Activated CD4-positive, CD25-positive, alpha-beta regulatory T cell treated with anti-CD3 and anti-CD28 coated beads, Interleukin-2, amount 50 U/mL, for 24 hours (primary cell): Measurements from ENCODE around the gene GRIA4.
A peak's percentile ranks its signal among the peaks of the same experiment; 100 is the strongest.

Experiments
- ATAC-seq, 2 donors: fragments of 150-1000 bp; cut with Tn5 transposase; one replicate each; pipeline ENCODE4 v1.10.0; 2021; ENCODE audit warnings: mild to moderate bottlenecking in 1 of 2, moderate library complexity in 1 of 2

GRIA4 gene

DNA sequence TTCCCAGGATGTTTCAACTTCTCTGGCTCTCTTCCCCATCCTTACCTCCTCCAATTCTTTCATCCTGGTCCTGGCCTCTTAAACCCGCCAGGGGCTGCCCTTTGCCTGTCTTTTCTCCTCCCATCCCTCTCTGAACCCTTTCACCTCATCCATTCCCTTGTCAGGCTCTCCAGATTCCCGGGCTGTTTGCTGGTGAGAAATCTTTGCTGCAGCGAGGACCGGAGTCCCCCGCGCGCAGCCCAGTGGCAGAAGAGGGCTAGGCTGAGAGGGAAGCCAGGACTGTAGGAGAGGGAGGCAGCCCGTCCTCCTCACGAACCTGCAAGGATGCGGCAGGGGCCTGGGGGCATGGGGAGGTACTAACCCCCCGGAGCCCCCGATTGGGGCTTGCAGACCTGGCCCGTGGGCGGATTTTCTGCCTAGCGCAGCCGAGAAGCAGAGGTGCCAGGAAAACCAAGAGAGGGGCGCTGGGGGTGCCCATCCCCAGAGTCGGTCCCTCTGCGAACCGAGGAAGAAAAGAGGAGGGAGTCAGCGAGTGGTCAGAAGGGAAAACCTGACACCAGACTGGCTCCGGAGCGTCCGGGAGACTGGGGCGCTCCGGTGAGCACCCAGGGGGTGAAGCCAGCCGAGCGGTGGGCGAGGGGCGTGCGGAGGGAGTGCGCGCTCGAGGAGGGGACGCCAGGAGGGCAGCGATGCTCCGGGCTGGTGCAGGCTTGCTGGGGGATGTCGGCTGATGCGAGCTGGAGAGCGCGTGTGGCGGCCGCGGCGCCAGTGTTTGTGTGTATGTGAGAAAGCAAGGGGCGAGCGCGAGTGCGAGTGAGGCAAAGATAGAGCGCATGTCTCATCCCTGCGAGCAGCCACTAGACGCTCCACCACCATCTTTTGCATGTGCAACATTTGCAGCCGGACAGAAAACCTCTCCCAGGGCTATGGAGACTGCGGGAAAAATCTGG lies at the start of gene GRIA4:
Gene GRIA4, plus strand, starts transcription at position 242 of the 950 bp plus-strand sequence. CDS start 925 bp downstream, outside the sequence.
- ATAC-seq = peak; percentile 29 to 30

DNA sequence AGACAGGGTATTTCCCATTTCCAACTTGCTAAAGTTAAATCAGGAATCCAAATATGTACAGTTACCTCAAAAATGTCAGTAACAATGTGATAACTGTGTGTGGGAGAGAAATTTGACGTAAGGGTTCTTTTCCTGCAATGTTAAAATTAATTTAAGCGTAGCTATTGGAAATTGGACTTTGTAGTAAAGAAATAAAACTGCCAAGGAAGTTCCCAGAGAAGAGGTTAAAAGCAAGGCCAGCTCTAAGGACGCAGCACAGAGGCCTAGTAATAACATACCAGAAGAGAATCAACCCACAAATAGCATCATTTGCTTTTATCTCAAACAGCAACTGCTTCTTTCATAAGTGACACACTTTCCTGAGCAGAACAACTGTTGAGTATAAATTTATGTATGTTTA lies 36.8 kb upstream of the GRIA4 start:
- no peak for ATAC-seq

DNA sequence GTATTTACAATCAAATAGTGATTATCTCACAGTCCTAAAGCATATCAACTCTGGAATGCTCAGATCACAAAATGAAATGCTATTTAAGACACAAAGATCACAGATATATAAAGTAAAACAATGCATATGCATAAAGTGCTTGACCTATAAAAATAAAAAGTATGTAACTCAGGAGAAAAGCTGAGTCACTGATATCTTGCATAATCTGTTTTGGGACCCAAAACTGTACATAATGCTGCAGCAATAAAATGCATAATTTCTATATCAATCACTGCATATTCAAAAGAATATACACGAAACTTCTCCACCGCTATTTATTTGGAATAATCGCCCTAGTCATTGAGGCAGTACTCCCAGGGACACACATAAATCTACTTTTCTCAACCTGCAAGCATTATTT lies 34.9 kb upstream of the GRIA4 start:
- ATAC-seq = no peak

DNA sequence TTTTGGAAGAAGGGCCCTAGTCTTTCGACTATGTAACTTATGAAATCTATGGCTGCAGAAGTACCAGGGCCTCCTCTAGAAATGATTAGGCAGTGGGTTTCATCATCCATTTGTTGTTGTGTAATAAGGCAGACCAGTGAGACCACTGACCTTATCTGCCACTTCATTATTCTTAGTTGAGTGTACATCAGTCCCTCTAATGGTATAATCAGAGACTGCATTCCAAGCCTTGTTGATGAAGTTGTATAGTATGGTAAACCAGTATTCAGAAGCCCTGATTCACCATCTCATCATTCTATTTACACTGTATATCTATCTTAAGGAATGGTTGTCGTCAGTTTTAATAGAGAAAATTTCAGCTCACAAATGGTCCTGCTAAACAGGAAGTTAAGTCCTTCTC lies 32.2 kb upstream of the GRIA4 start:
- ATAC-seq = no peak

DNA sequence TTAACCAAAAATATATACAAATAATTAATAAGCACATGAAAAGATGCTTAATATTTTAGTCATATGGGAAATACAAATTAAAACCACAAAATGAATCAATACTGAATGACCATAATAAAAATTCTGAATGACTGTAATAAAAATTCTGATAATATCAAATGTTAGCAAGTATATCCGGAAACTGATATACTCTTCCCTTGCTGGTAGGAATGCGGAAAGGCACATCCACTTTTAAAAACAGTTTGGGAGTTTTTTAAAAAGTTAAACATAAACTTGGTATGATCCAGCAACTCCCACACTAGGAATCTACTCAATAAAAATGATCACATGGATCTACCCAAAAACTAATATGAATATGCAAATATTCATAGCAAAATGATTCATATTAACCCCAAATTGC lies 30.8 kb upstream of the GRIA4 start:
- ATAC-seq = no peak

DNA sequence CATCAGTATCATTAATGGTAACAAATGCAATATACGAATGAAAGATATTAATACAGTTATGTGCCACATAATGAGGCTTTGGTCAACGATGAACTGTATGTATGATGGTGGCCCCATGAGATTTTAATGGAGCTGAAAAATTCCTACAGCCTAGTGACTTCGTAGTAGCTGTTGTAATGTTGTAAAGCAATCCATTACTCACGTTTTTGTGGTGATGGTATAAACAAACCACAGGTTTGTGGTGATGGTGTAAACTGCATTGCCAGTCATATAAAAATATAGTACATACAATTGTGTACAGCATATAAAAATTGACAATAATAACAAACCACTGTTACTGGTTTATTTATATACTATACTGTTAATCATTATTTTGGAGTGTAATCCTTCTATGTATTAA lies 27.4 kb upstream of the GRIA4 start:
- ATAC-seq = no peak

DNA sequence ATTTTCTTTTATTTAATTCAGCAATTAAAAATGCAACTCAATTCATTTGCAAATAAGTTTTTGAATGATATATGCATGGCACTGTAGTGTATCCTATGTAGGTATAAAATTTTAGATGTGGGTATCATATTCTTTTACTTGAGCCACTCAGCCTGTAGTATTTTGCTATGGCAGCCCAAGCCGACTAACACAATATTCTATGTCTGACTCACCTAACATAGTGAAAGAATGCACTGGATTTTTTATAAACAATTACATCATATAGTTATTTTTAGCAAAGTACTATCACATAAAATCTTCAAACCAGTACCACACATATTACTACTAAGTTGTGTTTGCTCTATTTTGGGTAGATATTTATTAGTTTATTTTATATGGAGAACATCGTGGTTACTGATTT lies 21.9 kb upstream of the GRIA4 start:
- ATAC-seq = no peak

DNA sequence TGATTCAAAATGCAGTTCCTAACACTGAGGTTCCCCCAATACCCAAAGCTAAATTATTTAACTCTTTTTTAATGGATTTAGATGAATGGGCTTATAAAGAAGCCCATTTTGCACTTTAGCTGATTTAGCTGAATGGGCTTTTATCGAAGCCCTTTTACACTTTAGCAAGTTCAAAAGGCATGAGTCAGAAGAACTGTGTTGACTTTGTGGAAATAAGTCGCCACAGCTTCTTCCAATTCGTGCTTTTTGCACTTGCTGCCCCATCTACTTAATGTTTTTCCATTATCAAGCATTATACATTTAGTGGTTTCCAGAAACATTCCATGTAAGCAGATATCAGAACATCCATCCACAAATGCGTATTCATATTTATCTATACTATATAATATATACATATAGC lies 20.5 kb upstream of the GRIA4 start:
- ATAC-seq = no peak

DNA sequence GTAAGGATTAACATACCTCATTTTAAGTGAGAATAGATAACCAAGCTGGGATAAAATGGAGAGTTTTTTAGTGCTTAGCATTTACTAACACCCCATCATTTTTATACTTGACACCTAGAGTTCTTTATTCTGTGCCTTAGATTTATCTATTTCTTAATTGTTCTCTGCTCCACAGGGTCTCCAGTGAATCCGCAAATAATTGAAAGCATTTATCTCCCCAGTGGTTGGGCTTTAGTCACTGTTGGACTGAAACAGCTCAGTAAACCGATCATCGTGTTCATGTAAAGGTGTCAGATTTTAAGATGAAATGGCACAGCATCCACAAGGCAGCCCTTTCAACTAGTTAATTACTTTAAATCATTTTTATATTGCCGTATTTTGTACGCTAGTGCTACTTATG lies 17.8 kb upstream of the GRIA4 start:
- no peak for ATAC-seq

DNA sequence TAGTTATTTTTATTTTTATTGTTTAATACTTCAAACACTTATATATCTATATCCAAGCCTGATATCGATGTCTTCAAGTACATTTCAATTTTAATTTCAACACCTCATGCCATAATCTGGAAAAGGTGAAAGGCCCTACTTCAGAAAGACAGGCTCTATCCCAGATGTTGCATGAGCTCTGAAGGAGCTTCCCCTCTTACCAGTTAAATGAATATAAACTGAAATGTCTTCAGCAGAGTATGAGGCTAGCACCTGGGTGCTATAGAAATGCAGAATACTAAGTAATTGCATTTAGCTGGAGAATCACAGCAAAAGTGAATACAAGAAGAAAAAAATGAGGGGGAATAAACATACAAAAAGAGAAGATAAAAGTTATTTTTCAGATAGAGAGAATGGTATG lies 11.5 kb upstream of the GRIA4 start:
- ATAC-seq = no peak

DNA sequence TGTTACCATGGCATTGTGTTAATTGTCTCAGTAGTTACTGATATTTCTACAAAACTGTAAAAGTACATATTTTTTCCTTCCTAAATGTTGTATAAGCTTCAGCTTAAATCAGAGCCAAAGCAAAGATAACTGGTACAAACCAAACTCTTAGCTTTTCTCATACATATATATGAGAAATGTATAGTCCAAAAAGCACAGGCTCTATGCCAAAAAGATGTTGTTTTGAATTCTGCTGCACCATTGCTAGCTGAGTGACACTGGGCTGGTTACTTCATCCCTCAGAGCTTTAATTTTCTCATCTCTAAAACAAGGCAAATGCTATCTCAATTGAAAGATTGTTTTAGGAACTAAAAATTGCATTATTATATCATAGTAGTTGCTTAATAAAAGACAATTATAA lies 6.7 kb upstream of the GRIA4 start:
- no peak for ATAC-seq

DNA sequence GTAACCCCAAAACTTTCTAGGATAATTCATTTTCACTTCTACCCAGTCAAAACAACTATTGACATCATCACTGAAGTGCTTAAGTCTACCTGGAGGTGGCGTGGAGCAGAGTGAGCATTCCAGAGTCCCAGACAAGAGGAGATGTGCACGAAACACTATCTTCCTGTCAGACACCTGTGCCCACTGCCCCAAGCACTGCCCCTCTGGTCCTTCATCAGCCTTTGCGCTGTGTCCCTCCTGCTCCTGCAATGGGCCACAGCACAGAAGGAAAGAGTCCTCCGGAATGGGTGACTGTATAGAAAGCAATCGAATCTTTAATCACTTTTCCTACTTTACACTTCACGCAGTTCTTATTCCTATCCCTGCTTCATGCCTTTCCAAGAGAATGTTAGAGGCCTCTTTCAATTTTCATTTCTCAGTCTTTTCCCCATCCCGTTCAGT lies 512 bp upstream of the GRIA4 start:
- peak; percentile 62 to 66 for ATAC-seq

DNA sequence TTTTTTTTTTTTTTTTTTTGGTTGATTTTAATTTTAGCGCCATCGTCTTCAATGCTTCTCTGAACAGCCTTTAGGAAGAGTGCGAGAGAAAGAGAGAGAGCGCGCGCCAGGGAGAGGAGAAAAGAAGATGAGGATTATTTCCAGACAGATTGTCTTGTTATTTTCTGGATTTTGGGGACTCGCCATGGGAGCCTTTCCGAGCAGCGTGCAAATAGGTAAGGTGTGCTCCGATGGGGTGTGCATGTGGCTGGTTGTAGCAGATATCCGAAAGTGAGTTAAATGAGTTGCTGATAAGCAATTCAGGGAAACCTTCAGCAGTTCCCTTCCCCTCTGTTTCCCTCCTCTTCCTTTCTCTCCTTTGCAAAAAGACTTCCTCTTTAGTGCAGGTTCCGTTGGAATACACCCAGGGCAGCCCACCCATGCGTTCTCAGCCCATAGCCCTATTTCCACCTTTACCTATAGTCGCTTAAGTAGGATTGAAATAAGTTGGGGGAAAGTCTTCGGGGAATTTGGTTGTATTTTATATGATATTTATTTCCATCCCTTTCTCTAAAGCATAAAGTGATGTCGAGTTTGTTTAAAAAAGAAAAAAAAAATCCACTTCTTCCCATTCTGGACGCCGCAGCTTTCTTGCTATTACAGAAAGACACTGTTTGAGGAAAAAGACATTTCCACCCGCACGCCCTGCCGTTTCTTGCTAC lies 1.1 kb downstream of the GRIA4 start:
- no peak for ATAC-seq

DNA sequence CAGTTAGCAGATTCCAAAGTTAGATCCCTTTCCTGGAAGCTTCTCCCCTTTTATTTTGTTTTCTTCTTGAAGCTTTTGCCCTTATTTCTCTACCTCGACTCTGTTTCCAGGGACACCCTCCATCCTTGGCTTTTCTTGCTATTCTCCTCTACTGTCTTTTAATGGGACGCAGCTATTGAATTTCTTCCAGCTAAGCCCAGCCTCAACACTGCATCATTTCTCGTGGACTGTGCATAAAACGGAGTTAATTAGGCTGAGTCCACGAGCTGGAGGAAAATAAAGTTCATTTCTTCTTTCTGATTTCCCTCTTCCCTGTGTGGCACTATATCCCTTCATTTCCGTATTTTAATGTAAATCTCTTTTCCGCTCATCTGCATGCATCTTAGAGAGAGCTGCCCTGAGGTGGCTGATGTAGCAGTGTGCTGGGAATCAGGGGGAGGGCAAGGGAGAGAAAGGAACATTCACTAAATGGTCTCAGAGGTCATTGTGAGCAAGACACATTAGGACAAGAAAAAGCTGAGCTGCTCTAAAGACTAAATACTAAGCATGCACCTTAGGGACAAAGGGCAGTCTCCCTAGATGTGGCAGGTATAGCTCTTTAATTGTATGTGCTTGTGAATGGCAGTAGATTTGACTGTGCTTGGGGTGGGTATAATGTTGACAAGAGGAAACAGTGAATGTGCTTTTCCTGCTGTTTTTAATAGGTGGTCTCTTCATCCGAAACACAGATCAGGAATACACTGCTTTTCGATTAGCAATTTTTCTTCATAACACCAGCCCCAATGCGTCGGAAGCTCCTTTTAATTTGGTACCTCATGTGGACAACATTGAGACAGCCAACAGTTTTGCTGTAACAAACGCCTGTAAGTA lies 1.9 kb downstream of the GRIA4 start:
- ATAC-seq = no peak

DNA sequence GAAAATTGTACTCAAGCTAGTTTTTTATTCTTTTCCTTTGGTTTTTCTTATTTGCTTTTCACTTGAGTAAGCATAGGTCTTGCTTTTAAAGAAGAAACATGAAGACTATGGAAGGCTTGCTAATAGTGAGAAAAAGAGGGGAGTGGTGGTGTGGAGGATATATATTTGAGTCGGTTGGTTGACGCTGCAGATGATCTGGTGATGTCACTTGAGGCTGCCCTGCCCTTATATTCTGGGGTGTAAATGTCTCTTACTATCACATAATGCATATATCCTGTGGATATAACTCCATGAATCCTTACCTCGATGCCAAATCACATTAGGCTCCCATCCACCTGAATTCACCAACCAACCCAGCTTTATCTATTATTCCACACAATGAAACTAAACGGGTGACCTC lies 2.9 kb downstream of the GRIA4 start:
- ATAC-seq = no peak

DNA sequence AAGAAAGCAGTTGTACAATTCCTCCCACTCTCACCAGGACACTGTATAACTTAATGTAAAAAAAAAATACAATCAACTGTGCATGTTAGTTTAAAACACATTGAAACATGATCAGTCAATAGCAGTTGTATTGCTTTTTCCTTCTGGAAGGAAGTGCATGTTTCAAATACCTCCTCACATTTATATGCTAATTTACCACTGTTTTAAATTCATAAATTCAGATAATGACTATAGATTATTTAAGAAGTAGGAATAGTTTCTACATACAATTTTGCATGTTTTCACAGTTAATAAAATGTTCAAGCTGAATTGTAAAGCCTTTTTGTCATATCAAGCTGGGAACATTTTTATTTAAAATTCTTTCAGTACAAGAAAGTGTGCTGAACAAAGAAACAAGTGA lies 3.3 kb downstream of the GRIA4 start:
- ATAC-seq = no peak

DNA sequence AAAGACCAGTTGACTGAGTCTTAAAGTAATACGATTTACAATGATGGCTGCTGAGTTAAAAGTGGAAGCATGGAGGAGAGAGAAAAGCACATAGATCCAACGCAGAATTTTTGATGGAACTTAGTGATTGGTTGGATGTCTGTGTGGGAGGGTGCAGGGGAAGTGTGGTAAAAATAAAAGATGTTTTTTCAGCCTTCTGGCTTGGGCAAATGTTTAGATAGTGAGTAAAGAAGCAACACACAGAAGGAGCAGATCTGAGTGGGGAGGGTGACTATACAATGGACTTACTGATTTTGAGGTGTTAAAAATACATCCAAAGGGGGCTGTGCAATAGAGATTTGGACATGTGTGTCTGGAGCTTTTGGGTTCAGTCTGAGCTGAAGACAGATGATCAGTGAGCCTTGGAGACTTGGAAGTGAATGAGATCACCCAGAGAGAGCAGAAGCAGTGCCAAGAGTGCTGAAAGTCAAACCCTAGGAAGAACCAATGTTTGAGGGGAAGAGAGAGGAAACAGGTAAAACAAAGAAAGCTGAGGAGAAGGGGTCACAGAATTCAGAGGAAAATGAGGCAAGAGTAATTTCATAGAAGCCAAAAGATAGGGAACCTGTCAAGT lies 8.6 kb downstream of the GRIA4 start:
- no peak for ATAC-seq

DNA sequence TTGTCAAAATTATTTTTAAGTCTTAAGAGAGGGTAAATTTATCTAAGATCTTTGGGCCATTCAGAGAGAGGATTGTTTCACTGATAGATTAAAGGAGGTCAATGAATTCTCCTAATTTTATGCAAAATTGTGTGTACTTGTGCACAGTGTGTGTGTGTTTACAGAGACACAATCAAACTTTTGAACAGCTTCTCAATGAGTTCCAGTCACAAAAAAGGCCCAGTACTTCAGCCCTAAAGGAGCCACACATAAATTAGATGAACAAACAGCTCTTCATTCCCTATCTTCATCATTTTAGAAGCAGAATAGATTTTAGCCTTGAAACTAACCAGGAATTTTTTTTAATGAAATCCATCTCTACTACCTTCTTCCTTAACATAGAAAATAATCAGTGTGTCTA lies 9.7 kb downstream of the GRIA4 start:
- no peak for ATAC-seq

DNA sequence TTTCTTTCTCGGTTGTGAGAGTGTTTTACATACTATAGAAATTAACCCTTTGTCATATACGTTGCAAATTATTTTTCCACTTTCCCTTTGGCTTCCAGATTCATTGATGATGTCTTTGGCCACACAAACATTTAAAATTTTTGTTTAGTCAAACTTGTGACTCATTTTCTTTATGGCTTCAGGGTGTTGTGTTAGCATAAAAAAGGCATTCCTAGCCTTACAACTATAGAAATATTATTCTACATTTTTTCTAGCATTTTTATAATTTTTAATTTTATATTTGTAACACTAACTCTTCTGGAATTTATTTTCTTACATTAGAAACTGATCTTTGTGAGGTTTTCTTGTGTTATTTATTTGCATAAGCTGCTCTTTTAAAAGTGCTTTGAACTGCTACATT lies 12.1 kb downstream of the GRIA4 start:
- no peak for ATAC-seq

DNA sequence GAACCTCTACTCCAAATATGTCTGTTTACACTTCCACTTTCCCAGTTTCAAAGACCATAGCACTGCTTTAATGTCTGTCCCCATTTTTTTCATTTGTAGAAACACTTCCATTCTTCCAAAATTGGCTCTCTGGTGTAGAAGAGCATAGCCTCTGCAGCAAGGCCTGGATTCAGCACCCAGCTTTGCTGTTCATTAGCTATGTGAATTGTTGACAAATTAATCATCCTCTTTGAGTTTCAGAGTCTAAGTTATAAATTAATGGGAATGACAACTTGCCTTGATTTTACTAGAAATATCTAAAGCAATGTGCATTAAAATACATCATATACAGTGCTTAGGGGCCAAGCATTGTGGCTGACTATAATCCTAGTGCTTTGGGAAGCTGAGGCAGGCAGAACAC lies 22.4 kb downstream of the GRIA4 start:
- ATAC-seq = no peak

DNA sequence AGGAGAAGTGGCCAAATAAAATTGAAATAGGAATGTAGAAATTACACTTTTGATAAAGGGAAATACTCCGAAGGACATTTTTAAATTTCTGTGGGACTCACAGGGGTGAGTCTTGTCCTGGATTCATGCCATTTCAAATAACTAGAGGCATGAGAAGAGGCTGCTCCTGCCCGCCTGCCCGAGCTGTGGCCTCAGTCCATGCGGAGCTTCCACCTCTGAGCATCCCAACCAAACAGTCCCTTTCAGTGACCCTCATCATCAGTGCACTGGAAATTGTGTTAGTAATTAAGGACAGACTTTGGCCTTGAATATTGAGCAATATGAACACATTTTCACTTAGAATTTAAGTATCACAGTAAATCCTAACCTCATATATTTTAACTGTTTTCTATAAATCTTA lies 25.6 kb downstream of the GRIA4 start:
- ATAC-seq = no peak

DNA sequence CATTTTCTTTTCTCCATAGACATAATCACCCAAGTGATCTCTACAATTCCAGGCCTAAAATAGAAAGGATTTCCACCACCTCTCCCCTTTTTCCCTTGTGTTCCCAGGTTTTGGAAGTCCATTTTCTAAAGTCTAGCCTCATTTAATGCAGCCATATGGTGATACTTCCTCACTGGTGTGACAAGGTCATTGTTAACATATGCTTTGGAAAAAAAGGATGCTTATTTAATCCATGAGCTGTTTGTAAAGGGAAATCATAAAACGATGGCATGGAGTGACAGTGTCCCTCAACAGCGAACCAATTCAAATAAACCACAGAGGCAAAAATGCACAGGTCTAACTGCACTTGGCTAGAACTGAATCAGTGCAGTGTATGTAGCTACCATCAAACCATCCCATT lies 26.6 kb downstream of the GRIA4 start:
- ATAC-seq = no peak

DNA sequence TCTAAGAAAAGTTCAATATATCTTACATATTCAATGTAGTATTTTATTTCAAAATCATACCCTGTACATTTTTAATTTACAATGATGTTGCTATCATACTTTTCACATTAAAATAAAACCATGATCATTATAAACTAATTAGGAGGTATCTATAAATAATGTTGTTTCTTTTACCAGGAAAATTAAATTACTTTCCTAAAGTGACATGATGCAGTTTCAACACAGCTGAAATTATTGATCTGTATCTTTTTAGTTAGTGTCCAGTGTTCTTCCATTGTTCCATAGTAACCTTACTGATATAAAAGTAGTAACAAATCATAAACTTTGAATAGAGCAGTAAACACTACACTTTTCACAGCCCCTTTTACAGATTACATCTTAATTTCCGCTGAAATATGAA lies 29.7 kb downstream of the GRIA4 start:
- no peak for ATAC-seq
